Measurements from ENCODE around the gene SLC19A1. TPM values are rescaled to one million over a fixed set of nuclear protein-coding genes. Genes with fewer than 3 reads are reported as not detected.

SLC19A1 gene
- total RNA-seq, 1 donor from 2014 or later = 21.7 TPM

GRCh38 chr21:45452696-45453307, 89.4 kb downstream of the SLC19A1 start:
- Histone ChIP-seq H3K36me3 (ENCODE audit: control insufficient read depth, insufficient read depth, low read length) (peaks cover 1% of the 10 kb centered on the region), H3K27me3 (ENCODE audit: control insufficient read depth, insufficient read depth, low read length) (no peaks in the 10 kb centered on the region), H3K4me3 (ENCODE audit: low read depth, low read length) (no peak overlapping the region)
- no peak for DNase-seq (ENCODE audit: low read depth)
- no peak for TF ChIP-seq CTCF (IDR thresholded peaks at IDR 0.05; ENCODE audit: insufficient read depth, low read length, poor library complexity, severe bottlenecking)

DNA sequence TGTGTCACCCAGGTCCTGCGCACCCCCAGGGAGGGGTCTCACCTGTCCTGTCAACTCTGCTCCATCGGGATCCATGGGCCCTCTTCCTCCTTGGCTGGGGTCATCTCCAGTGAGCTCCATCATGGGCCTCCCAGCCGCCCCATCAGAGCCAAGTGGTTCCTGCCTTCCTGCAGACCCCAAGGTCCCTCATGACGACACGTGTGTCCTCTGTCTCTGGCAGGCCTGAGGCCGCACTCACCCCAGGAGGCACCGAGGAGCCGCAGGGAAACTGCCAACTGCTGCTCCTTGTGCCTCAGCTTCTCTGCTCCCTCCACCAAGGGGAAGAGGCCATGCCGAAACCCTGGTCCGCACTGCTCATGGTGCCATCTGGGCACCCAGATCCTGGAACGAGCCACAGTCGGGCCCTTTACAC, 90.5 kb downstream of the SLC19A1 start:
- DNase-seq (ENCODE audit: low read depth) = no peak
- Histone ChIP-seq H3K36me3 (ENCODE audit: control insufficient read depth, insufficient read depth, low read length) (no peaks in the 10 kb centered on the region), H3K4me3 (ENCODE audit: low read depth, low read length) (no peak overlapping the region), H3K27me3 (ENCODE audit: control insufficient read depth, insufficient read depth, low read length) (no peaks in the 10 kb centered on the region)
- TF ChIP-seq CTCF (IDR thresholded peaks at IDR 0.05; ENCODE audit: insufficient read depth, low read length, poor library complexity, severe bottlenecking) = no peak

DNA sequence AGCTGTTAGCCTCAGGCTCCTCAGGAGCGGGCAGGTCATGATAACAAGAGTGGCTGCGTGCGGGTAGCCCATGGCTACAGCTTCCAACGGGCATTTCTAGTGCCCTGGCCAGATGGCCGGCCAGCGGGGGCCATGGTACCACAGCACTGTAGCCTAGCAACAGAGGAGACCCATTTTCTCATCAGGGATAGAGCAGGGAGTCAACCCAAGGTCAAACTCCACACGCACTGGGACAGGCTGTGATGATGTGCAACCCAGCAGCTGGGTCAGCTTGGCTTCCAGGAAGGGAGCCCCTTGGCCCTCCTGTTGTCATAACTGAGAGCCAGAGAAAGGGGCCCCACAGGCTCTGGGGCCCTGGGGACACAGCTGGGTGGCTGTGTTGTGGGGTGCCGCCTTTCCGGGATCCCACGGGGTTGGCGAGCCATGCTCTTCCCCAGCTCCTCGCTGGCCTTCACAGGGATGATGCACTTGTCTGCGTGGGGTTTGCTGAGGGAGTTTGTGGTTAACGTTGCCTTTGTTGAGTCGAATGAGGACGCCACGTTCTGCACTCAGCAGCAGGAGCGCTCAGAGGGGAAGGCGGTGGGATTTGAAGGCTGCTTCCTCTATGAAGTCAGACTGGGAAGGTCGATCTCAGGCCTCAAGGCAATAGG, 91.0 kb downstream of the SLC19A1 start:
- no peak for DNase-seq (ENCODE audit: low read depth)

GRCh38 chr21:45450423-45451090, 91.7 kb downstream of the SLC19A1 start:
- no peak overlapping the region for H3K4me3 ChIP-seq (ENCODE audit: low read depth, low read length)
- H3K36me3 ChIP-seq (ENCODE audit: control insufficient read depth, insufficient read depth, low read length) = no peaks in the 10 kb centered on the region
- no peak for TF ChIP-seq CTCF (IDR thresholded peaks at IDR 0.05; ENCODE audit: insufficient read depth, low read length, poor library complexity, severe bottlenecking)
- H3K27me3 ChIP-seq (ENCODE audit: control insufficient read depth, insufficient read depth, low read length) = no peaks in the 10 kb centered on the region
- no peak for DNase-seq (ENCODE audit: low read depth)

More for the DNA sequence above, 91.0 kb downstream of the SLC19A1 start:
- H3K36me3 ChIP-seq (ENCODE audit: control insufficient read depth, insufficient read depth, low read length) = no peaks in the 10 kb centered on the region
- no peak overlapping the region for H3K4me3 ChIP-seq (ENCODE audit: low read depth, low read length)
- H3K27me3 ChIP-seq (ENCODE audit: control insufficient read depth, insufficient read depth, low read length) = no peaks in the 10 kb centered on the region
- TF ChIP-seq CTCF (IDR thresholded peaks at IDR 0.05; ENCODE audit: insufficient read depth, low read length, poor library complexity, severe bottlenecking) = no peak

DNA sequence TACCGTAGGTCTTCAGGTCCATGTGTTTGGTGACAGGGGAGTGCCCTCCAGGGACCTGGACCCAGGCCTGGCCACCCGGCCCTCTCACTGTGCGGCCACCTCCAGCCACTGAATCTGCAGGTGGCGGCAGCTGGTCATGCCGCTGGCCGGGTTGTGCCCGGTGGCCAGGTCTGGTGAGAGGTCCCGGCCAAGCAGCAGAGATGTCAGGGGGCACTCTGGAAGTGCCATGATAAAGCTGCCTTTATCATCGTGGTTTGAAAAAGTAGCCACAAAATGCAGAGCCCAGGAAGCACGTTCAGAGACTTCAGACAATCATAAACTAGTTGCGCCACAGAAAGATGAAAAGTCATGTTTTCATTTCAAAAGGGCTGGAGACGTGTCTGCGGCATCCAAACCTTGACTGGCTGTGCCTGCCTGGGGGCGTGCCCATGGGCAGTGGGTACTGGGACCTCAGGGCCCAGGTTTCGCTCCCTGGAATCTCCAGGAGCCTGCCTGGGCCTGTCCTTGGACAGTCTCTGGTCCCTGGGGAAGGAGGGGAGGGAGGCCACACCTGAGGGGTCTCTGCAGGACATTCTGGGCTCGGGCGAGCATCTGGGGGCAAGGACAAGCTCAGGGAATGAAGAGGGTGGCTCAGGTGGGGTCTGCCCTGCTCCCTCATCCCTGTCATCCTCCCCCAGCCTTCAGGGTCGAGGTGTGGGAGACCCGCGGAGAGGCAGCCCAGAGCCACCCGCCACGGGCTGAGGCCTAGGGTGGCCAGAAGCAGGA, 92.4 kb downstream of the SLC19A1 start:
- no peak for TF ChIP-seq CTCF (IDR thresholded peaks at IDR 0.05; ENCODE audit: insufficient read depth, low read length, poor library complexity, severe bottlenecking)
- Histone ChIP-seq H3K4me3 (ENCODE audit: low read depth, low read length) (no peak overlapping the region), H3K36me3 (ENCODE audit: control insufficient read depth, insufficient read depth, low read length) (no peaks in the 10 kb centered on the region), H3K27me3 (ENCODE audit: control insufficient read depth, insufficient read depth, low read length) (no peaks in the 10 kb centered on the region)
- no peak for DNase-seq (ENCODE audit: low read depth)

All from kidney epithelial cell (primary cell).